Inflammatory macrophage treated with lipopolysaccharide for 1 hour (primary cell): ENCODE data around the gene MRLN.
"Not testable (repeated sequence)": the region's sequence is repeated elsewhere in the genome, so short reads cannot be mapped to it uniquely, and the experiment has no call there.

Experiments used
- DNase-seq, 2 donors: peaks; one replicate each; pipeline ENCODE4 v3.0.0-alpha.2; 2020 to 2022

The MRLN gene

DNA sequence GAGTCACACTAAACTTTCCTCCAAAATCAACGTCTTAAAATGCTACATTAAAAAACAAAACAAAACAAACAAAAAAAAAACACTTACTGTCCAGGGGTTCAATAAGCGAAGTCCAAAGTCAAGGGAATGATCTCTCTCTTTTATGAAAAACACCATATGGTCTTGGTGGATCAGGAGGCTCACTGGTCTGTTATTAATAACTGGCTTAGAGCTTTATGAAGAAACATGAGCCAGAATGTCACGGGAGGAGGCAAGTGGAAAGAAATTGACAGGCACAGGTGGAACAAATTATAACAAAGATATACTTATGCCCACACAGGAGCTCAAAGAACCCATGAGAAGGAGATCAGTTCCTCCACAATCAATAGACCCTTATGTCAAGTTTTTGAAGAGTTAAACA lies at the start of gene MRLN:
TSS of gene MRLN (minus strand) at position 189 of the 400 bp plus-strand sequence.
- no peak for DNase-seq

DNA sequence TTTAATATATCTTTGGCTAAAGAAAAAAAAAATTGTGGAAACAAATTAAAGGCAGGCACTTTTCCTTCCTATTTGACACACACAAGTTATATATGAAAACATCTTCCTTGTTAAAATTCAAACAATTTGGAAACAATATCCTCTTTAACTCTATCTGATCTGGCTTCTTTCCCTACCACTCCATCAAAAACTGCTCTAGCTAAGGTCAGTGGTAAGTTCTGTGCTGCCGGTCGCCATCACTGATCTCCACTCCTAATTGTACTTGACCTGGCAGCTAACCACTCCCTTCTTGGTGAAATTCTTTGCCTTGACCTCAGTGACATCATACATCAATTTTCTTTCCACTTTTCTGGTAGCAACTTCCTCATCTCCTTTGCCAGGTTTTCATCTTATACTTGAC lies 47.9 kb upstream of the MRLN start:
- no peak for DNase-seq

DNA sequence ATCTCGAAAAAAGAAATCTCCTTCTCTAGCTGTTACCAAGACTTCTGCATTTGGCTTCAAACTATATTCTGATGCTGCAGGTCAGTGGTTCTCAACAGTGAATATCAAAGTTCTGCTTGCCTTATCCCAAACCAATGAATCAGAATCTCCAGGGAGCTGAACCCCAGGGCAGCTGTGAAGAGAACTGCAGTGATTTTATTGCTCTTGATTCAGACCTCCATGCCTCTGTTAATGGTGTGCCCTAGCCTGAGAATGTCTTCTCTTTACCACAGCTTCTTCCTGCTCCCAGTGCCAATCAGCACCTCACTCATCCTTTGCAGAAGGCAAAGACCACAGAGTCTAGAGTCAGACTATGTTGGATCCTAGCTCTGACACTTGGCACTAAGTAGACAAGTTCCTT lies 46.2 kb upstream of the MRLN start:
- DNase-seq, result no peak

GRCh38 chr10:59793919-59794318 lies 40.7 kb upstream of the MRLN start:
- no peak for DNase-seq

GRCh38 chr10:59792812-59793211 lies 39.6 kb upstream of the MRLN start:
- DNase-seq, result no peak

DNA sequence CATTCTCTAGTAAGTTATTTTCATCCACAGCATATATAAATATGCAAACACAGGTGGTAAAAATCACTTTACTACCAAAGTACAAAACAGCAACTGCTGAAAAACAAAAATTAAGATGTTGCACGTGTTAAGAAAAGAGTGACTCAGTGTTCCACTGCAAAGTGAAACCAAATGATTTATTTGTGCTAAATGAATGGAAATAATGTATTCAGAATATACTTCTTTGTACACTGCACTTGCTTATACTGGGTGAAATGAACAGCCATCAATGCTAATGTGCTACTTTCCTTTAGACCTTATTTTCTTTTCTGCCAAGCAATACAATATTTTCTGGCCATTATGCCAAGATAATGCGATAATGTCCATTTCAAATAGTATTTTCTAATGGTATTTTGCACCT lies 38.3 kb upstream of the MRLN start:
- DNase-seq, result no peak

DNA sequence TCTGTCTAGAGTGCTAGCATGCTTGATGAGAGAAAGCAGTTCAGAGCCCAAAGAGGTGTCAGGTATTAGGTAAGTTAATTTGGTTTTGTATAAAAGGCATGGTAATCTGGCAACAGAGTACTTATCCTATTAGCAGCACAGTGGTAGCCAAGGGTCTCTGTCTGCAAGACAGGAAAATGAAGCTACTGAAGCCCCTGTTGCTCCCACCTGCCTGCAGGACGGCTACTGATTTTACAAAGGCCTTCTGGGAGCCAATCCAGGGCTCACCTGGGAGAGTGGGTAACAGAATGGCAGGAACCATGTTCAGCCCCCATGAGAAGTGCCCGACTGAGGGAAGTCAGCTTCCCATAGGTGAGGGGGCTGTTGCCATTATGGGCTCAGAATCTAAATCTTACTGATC lies 36.8 kb upstream of the MRLN start:
- not testable (repeated sequence) for DNase-seq

DNA sequence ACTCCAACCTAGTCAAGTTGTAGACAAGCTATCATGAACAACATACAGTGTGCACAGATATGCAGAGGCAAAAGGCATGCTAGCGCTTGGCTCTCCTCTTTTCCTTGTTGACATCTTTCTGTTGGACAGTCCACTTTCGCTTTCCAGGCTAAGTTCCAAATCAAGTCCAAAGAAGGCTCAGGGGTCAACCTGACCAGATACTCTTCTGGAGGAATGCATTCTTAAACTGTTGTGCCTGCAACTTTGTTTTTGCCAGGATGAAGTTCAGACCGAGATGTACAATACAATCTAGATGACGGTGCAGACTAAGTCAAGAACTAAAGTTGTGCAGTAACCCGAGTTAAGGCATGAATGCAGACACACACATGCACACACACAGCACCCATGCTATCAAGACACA lies 35.7 kb upstream of the MRLN start:
- not testable (repeated sequence) for DNase-seq

DNA sequence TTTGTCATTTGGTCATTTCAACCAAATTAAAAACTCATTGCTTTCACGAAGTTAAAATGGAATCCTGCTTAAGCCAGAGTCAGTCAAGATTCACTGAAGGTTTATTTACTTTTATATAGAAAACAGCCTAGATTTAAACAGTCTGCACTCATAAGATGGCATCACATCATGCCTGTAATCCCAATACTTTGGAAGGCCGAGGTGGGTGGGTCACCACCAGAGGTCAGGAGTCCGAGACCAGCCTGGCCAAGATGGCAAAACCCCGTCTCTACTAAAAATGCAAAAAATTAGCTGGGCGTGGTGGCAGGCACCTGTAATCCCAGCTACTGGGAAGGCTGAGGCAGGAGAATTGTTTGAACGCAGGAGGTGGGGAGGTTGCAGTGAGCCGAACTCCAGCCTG lies 33.8 kb upstream of the MRLN start:
- not testable (repeated sequence) for DNase-seq

DNA sequence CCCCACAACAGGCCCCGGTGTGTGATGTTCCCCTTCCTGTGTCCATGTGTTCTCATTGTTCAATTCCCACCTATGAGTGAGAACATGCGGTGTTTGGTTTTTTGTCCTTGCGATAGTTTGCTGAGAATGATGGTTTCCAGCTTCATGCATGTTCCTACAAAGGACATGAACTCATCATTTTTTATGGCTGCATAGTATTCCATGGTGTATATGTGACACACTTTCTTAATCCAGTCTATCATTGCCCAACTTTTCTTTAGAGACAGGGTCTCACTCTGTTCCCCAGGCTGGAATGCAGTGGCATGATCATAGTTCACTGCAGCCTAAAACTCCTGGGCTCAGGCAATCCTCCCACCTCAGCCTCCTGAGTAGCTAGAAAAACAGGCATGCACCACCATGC lies 32.2 kb upstream of the MRLN start:
- DNase-seq, result not testable (repeated sequence)

DNA sequence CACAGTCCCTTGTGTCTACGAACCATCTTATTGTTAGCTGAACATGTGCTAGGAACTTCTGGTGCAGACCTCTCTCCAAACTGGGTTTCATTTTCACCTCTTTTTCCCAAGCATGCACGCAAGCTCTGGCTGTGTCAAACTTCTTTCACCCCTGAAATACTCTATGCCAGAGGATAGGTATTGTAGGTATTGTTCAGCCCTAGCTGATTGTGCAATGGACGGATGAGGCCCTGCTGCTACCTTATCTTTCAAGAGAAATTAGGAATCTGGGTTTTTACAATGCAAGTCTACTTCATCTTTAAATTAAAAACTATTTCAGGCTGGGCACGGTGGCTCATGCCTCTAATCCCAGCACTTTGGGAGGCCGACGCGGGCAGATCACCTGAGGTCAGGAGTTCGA lies 28.3 kb upstream of the MRLN start:
- no peak for DNase-seq

GRCh38 chr10:59779756-59780533 lies 26.7 kb upstream of the MRLN start:
- no peak for DNase-seq

DNA sequence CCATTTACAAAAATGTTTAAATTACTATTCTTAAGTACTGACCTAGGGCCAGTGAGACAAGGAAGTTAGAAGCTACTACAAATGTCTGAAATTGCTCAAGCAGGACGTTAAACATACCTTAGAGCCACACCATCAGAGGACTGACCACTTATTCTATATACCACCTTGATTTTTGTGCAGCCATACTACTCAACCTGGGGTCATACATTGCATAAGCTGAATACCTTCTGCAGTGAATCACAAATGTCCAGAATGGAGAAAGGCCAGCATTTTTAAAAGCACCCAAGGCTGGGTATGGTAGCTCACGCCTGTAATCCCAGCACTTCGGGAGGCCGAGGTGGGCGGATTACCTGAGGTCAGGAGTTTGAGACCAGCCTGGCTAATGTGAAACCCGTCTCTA lies 21.2 kb upstream of the MRLN start:
- no peak for DNase-seq

DNA sequence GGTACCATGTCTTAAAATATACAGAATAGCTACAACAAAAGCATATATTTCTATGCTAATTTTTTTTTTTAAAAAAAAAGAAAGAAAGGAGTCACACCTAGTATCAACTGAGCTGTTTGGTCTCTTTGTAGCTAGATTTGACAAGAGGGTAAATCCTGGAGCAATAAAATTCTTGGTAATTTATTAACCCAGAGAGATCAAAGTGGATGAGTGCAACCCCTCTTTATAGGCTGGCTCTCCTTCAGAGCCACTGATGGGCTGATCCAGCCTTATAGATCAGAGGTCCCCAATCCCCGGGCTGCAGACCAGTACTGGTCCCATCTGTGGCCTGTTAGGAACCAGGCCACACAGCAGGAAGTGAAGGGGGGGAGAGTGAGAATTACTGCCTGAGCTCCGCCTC lies 19.8 kb upstream of the MRLN start:
- DNase-seq, result no peak

DNA sequence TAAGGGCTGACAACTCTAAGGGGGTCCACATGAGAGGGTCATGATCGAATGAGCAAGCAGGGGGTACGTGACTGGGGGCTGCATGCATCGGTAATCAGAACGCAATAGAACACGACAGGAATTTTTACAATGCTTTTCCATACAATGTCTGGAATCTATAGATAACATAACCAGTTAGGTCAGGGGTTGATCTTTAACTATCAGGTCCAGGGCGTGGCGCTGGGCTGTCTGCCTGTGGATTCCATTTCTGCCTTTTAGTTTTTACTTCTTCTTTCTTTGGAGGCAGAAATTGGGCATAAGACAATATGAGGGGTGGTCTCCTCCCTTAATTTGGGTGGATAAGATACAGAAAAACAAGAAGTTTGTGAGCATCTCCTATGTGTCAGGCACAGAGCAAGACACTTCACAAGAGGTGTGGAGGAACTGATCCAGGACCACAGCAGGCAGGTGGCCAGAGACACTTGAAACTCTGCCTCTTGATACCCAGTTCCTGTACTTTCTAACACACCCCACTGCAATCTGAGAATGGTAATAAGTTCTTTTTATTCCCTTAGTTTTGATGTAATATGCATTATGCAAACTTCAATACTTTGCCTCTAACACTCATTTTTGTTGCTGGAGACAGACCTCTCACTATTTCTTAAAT lies 18.0 kb upstream of the MRLN start:
- no peak for DNase-seq

- no peak for DNase-seq
Measured at GRCh38 chr10:59770689-59771088, 17.4 kb upstream of the MRLN start.

DNA sequence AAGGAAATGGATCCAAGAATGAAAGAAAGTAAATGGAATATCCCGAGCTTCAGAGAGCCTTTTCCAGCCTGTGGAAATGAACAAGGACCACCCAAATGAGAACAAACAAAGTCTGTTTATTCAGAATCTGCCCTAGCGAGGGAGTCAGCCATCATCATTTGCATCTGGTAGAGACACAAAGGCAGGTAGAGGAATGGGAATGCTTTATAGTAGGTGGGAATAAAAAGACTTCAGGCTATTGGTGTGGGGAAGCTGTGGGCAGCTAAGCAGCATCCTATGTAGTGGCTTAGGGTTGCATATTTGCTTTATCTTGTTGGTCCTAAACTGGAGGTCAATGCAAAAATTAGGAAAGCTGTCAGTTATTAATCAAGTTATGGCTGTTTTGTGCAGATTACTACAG lies 9.2 kb upstream of the MRLN start:
- DNase-seq, result no peak

GRCh38 chr10:59757966-59758365 lies 4.7 kb upstream of the MRLN start:
- DNase-seq, result no peak

- no peak for DNase-seq
Measured at GRCh38 chr10:59754951-59755350, 1.7 kb upstream of the MRLN start.

DNA sequence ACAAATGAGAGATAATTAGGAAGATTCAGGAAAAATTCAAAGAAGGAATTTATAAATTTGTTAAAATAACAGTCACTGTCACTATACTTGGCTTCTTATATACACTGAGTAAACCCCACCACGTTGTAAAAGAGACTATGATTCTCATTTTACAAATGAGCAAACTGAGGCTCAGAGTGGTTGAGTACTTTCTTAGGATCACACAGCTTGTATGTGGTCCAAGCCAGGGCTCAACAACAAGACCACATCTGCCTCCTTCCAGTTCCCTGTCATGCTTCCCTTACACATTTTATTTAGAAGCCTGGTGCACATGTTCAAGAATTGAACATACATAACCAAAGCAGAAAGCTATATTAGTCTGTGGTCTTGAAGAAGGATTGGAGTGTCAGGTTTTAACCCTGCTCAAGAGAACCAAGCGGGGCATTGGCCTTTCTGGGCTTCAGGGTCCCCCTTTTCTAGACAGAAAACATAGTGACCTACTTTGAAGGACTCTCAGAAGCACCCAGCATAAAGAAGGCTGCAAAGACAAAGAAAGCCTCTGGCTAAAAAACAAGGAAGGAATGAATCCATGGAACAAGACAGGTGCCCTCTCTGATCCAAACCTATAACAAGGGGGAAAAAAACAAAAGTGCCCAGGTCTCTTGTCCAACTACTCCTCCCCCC lies 846 bp downstream of the MRLN start:
- no peak for DNase-seq

GRCh38 chr10:59750155-59750945 lies 2.9 kb downstream of the MRLN start:
- DNase-seq, result no peak

DNA sequence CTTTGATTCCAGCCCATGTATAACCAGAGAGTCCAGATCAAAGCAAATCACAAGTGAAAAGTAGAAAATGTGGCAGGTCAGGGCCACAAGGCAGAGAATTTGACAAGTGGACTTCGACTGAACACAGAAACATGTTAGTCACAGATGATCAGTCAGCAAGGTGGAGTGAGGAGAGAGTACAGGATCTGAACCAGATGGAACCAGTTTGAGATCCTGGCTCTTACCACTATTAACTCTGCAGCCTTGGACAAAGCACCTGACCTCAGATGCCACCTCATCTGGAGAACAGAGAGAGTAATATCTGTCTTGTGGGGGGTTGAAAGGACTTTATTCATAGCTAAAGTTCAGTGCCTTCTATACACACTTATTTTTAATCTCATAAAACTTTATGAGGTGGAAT lies 4.4 kb downstream of the MRLN start:
- no peak for DNase-seq

DNA sequence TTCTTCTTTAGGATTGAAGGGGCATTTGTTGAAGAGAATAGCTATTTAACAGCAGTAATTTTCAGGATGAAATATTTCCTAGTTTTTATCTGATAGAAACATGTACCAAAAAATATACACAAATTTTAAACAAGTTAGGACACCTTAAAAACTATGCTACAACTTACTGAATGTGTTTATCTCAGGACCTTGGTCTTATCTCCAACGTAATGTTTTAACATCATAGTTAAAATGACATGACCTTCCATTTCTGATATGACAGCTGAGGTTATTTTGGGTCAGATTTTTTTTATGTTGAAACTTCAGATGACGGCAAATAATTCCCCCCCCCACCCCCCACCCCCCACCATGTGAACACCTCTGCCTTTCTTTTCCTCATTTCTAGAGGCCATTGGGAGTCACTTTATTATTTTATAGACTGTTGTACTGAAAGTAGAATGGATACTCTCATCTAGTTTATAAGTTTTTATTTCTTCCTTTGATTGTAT lies 8.0 kb downstream of the MRLN start:
- no peak for DNase-seq
